GM19463 (cell line): Measurements from ENCODE around the gene LLGL1.

ENCODE experiments used
- ATAC-seq: cut with Tn5 transposase; IDR thresholded peaks from one replicate; pipeline ENCODE4 v1.9.1; 2021; ENCODE audit warnings: mild to moderate bottlenecking, moderate library complexity; ENCODE audit not compliant: unreplicated experiment

Gene LLGL1

DNA sequence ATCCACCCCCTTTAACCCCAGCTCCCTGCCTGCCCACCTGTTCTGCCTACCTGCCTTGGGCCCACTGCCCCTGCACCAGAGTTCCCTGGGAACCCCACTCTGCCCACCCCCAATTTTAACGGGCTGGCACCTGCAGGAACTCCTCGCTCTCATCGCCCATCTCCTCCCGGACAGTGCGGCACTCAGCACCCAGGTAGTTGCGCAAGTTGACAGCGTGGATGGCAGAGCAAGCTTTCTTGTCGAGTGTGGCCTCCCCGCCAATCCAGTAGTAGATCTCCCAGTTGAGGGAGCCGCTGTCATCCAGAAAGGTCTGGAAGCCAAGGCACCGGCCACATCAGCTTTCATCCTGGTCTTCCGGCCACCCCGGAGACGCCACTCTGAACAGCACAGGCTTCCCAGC, 25.3 kb downstream of the LLGL1 start:
- ATAC-seq, result no peak

DNA sequence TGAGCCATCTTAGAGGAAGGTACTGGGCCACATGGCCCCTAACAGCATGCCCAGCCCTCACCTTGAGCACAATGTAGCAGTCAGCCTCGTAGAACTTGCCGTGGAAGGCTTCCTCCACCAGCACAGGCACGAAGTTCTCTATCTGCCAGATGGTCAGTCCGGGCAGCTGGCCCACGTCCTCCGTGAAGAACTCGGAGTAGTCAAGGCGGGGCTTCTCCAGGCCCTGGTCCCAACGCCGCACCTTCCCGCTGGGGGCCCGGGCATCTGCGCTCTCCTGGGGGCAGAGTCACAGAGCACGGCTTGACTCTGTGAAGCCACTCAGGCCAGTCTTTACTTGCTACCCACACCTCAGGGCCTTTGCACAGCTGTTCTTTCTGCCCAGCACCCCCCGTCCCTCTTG, 25.8 kb downstream of the LLGL1 start:
- no peak for ATAC-seq

DNA sequence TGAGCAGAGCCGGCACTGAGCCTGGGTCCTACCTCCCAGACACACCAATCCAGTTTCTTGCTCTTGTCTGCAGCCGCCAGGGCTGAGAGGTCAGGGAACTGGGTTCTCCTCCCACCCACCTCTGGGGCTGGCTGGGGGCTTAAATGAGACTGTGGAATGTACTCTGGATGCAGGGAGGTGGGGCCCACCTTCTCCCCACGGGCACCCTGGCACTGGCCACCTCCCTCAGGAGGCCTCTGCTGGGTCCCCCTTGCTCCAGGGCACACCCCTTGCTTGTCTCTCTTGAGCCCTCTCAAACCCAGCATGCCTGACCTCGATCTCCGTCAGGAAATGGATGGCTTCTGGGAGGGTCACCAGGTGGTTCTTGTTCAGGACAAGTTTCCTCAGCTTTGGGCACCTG, 26.7 kb downstream of the LLGL1 start:
- no peak for ATAC-seq

DNA sequence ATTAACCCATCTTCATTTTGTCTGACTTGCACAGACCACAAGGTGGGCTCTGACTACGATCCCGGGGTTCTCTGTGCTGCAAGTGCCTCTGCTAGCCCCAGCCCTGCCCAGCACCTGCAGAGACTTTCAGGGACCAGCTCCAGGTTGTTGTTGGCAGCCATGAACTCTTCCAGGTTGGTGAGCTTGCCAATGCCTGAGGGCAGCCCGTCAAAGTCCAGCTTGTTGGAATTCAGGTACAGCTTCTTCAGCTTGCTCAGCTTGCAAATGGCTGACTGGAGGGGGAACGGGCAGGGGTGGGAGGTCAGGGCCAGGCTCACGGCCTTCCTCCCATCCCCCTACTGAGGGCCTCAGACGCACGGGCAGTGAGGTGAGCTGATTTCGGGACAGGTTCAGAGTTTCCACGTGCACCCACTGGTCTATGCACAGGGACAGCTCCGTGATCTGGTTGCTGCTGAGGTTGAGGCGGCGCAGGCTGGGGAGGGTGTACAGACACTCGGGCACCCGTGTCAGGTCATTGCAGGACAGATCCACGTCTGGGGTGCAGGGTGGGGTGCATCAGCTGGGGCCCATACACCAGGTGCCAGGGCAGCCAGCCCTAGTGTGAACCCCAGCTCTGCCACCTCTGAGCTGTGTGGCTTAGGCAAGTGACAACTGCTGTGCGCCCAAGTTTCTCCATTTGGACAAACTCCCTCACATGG, 27.9 kb downstream of the LLGL1 start:
- ATAC-seq, result no peak

DNA sequence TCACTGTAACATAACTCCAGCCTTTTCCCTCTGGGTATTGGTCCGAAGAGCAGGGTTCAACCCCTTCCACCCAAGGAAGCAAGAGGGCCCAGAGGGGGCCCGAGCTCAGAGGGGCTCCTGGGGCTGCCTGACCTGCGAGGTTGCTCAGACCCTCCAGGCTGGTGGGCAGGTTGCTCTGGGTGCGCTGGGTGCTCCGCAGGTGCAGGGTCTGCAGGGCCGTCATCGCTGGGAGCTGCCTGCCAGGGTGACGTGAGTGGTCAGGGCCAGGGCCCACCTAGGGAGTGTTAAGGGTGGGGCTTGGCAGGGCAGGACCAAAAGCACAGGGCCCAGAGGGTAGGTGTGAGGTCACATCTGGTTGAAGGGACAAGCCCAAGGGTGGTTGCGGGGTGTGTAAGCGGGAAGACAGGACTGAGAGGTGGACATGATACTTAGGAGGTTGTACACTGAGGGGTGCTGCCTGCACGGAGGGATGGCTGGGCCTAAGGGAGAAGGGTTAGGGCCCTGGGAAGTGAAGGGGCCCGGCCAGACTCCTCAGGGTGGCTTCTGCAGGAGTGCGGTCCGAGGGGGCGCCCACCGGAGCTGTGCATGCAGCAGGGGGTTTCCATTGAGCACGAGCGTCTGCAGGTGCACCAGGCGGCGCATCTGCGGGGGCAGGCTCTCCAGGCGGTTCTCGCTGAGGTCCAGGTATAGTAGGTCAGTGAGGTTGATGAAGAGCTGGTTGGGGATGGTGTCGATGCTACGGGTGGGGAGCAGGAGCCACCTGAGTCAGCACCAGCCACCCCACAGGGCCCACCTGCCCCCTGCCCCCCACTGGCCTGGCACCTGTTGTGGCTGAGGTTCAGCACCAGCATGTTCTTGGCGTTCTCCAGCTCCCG, 28.7 kb downstream of the LLGL1 start:
- ATAC-seq, result no peak

DNA sequence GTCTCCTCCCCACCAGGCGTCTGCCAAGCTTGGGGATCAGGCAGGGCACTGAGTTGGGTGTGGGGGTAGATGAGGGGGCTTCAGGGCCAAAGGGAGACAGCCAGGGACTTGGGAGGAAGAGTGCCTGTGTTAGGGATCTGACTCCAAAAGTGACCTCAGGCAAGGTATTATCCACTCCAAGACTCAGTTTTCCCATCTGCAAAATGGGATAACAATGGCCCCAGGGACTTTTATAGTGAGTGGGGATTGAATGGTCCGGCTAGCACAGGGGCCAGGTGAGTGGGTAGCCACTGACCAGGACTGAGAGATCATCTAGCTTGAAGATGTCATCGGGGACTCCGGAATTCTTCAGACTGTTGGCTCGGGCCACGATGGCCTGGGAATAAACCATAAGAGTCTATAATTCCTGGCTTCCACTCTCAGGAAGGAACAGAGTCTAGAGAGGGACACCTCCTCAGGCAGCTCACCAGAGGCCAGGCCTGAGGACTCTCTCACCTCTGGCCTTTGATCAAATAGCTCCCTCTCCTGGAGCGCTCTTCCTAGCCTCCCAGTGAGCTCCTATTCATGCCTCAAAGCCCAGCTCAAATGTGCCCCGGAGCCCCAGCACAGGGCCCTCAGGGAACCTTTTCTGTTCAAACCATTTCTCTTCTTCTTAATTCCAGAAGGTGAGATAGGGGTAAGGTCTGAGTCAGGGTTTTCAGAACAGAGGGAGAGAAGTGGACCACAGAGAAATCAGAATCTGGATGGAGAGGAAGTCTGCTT, 29.6 kb downstream of the LLGL1 start:
- ATAC-seq, result no peak

DNA sequence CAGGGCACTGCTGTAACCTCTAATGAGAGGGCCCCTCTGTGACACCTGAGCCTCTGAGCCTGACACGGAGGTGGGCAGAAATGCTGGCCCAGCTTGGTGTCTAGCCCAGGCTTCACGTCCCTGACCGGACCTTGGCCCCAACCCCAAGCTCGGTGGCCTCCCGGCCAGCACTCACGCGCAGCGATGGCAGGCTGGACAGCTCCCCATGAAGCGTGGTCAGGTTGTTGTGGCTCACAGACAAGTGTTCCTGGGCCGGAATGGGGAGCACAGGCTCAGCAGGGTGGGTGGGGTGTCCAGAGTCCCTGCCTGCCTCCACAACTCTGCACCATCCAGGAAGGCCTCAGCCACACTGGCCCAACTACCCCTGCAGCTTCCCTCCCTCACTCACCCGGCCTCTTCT, 30.9 kb downstream of the LLGL1 start:
- no peak for ATAC-seq

DNA sequence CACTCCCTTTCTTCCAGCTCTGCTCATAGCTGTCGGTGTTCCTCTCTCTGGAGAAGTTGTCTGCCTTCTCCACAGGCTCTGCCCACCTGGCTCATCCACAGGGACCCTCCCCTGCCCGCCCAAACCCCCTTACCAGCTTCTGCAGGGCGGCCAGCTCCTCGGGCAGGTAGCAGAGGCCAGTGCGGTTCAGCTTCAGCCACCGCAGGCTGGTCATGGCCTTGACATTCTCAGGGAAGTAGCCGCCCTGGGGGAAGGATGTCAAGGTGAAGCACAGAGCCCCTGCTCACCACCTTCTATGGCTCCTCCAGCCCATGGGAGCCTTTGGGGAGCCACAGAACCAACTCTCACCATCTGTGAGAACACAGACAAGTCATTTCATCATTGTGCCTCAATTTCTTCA, 31.3 kb downstream of the LLGL1 start:
- no peak for ATAC-seq

DNA sequence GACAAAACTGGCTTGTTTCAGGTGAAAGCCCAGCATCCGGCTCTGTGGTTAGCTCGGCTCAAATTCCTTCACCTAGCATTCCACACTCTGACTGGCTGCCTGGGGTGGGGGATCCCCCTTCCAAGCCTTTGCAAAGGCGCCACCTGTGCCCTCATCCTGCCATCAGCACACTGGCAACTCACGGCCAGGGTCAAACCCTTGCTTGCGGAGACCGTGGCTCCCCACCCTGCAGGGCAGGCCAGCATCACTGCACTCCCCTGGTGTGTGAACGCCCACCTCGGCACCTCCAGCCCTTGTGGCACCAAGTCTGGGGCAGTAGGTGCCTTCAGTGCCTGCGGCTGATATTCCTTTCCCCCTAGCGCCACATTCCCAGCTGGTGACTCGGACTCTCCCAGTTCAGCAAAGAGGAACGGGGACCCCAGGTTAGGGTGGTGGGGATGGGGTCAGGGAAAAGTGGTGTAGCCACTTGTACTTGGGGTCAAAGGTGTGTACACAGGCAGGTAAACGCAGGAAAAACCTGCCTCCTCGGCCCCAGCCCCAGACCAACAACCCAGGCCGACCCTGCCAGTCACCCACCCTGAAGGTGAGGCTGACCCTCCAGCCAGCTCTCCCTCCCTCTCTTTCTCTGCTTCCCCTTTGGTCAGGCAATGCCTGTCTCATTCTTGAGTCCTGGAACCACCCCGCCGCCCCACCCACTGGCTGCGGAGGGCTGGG, 32.0 kb downstream of the LLGL1 start:
- peak; percentile 5 for ATAC-seq

DNA sequence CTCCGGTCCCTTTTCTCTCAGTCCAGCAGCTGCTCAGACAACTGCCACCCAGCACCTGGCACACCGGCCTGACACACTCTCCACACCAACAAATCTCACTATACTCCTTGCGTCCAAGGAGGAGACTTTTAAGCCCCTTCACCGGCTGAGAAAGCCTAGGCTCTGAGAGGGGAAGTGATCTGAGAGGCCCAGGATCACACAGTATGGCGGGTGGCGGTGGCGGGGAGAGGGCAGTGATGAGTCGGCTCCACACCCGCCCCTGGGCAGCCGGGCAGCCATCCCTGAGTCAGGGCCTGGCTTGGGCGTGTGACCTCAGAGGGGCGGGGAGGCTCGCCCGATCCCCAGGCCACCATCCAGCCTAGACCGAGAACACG, 32.5 kb downstream of the LLGL1 start:
- ATAC-seq, result peak; percentile 25

DNA sequence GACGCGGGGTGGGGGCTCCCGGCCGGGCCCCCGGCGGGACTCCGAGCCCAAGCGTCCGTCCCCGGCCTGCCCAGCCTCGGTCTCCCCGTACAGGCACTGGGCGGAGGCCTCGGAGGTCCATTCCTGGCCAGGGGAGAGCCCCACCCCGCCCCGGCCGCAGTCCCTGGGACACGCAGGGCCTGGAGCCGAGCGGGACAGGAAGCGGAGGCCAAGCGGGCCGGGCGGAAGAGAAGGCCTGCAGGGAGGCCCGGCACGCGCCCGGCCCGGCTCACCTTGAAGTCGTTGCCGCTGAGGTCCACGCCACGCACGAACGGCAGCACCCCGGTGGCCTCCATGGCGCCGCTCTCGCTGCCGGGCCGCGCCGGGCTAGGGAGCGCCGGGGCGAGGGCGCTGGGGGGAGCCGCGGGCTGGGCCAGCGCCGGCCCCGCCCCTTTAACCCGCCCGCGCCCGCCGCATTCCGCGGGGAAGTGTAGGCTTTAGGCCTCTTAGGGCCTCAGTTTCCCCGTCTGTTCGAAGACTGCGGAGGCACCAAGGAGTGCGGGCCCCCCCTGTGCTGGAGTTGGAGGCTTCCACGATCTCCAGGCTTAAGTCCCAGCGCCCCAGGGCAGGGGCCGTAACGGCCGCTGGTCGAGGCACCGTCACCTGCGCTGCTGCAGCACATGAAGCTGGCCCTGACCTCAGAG, 33.1 kb downstream of the LLGL1 start, which contains the start of gene FLII:
FLII (minus strand) TSS at position 383 of the 683 bp plus-strand sequence; CDS start at position 335, 48 bp downstream.
- ATAC-seq, result peak; percentile 26

DNA sequence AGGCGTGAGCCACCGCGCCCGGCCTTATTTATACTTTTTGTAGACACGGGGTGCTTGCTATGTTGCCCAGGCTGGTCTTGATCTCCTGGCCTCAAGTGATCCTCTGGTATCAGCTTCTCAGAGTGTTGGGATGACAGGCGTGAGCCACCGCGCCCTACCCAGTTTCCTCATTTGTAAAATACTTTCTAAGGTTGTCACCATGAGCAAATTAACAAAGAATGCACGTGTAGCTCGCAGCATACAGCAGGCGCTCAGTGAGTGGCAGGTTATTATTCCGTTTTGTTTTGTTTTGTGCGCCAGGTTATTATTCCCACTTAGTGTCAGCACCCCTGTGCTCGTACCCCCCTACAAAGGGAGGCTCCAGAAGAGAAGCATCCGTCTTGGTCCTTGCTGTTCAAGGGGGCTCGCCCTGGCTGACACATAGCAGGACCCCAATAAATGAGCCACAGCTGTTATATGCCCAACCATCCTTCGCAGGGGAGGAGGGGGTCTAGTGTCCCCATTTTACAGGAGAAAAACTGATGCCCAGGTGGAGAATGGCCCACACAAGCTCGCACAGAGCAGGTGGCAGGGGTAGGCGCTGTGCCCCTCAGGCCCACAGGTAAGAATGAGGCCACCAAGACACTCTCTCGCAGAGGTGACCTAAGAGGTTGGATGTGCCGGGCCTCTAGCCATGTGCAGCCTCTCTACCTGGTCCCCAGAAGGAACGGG, 34.3 kb downstream of the LLGL1 start:
- no peak for ATAC-seq

DNA sequence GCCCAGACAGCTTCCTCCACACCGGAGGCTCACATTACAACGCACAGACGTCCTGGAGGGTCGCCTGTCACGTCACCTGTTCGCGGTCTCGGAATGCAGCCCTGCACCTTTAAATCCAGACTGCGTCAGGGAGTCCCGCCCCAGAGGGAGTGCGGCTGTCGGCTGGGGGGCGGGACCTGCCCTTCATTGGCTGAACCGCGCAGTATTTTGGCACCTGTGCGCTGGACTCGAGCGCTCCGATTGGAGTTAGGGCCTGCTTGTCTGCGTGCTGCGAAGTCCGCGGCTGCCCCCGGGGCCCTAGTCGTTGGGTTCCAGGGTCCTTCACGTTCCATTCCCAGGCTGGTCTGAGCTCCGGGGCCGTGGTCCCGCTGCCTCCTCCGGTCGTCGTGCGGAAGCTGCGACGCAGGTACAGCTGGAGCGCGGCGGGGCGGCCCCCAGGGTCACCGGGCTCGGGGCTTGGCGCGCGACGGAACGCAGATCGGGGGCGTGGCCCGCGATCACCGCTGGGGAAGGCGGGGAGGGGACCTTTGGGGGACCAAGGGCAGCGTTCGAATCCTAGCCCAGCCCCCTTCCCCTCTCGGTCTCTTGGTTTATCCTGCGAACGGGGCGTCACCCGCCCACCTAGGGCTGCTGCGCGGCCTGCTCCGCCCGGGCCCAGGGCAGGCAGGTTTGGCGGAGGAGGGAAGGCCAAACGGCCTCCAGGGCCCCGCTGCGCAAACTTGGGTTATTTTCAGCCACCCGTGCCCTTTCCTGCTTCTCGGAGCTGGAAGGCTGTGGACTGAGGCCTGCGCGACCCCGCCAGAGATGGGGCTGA, 35.1 kb downstream of the LLGL1 start, which contains the start of gene MIEF2:
MIEF2 (plus strand) TSS at position 331 of the 814 bp plus-strand sequence. CDS start 2,059 bp downstream, outside the sequence.
- peak; percentile 73 for ATAC-seq

DNA sequence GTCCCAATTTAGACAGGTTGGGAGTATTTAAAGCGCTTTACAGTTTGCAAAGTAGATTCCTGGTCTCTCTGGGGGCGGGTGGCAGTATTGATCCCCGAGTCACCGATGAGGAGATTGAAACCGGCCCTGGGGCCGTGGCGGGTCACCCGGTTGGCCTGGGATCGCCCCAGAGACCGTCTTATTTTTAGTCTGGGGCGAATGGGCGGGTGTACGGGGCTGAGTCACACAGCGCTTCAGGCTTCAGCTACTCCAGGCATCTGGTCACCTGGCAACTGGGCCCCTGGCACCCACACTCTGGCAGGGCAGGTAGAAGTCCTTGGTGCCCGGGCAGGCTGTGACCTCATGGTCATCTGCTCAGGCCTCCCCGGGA, 35.7 kb downstream of the LLGL1 start:
- no peak for ATAC-seq

DNA sequence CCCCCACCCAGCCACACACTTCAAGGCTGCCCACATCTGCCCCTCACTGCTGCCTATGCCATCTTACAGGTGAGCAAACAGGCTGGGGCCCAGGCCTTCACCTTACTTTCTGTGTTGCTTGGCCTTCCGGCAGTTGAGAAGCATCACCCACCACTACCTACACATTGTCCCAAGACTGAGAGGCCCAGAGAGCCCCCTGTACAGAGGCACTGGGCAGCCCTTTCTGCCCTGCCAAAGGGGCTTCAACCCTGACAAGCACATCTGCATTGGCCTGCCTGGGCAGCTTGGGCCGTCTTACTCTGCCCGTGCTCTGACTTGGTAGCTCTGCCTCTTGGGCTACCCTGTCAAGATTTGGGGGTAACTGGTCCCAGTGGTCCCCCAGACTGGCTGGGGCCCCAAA, 36.2 kb downstream of the LLGL1 start:
- no peak for ATAC-seq

DNA sequence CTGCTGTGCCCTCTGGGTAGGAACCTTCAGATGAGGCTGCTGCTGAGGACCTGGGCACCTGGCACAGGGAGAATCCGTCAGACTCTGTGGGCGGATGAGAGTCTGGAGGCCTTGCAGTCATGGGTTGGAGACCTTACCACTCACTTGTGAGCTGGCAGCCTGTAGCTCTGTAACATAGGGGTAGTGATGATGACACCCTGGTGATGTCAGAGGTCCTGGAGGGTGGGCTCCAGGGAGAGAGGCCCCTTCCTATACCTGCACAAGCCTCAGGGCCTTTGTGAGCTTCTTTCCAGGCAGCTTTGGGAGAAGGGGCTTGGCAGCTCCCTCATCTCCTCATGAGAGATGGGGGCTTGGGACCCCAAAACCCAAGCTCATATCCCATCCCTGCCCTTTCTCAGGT, 36.7 kb downstream of the LLGL1 start:
- no peak for ATAC-seq

DNA sequence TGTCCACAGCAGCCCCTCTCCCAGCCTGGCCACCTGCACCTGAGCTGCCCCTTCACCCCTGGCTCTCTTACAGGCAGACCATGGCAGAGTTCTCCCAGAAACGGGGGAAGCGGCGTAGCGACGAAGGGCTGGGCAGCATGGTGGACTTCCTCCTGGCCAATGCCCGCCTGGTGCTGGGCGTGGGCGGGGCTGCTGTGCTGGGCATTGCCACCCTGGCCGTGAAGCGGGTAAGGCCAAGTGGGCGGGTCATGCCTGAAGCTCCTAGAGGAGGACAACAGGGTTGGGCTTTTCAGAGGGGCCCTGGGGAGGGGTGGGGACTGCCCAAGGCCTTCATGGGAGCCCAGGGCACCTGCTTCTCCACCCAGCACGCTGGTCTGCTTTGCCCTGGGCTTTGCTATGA, 37.2 kb downstream of the LLGL1 start:
- ATAC-seq, result no peak

DNA sequence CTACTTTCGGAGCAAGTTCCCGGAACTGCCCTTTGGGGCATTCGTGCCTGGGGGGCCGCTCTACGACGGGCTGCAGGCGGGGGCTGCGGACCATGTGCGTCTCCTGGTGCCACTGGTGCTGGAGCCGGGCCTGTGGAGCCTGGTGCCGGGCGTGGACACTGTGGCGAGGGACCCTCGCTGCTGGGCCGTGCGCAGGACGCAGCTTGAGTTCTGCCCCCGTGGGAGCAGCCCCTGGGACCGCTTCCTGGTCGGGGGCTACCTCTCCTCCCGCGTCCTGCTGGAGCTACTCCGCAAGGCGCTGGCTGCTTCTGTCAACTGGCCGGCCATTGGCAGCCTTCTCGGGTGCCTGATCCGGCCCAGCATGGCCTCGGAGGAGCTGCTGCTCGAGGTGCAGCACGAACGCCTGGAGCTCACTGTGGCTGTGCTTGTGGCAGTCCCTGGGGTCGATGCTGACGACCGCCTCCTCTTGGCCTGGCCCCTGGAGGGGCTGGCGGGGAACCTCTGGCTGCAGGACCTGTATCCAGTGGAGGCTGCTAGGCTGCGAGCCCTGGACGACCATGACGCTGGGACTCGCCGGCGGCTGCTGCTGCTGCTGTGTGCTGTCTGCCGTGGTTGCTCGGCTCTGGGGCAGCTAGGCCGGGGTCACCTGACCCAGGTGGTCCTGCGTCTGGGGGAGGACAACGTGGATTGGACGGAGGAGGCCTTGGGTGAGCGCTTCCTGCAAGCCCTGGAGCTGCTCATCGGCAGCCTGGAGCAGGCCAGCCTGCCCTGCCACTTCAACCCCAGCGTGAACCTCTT, 38.6 kb downstream of the LLGL1 start:
- ATAC-seq, result no peak
